Measurements from ENCODE around the gene NR5A1. TPM values are rescaled to one million over a fixed set of nuclear protein-coding genes. Genes with fewer than 3 reads are reported as not detected.
A peak's percentile ranks its signal among the peaks of the same experiment; 100 is the strongest.

The NR5A1 gene
- total and polyA plus RNA-seq, 2 of the 13 experiments (the other 11 are each of a cell fraction or from before 2014, with no cell fraction given) = 28.9 to 44.7 TPM

- peak; percentile 74 for TF ChIP-seq HIC2 (CRISPR knock-in tag; IDR thresholded peaks at IDR 0.05; ENCODE audit: low read depth)
- 0 out of 2 replicates have a peak, but pooled peaks have one; percentile 22 for TF ChIP-seq PAWR (CRISPR knock-in tag; IDR thresholded peaks at IDR 0.05; ENCODE audit: borderline replicate concordance)
- TF ChIP-seq ARID5B (CRISPR knock-in tag; IDR thresholded peaks at IDR 0.05) = peak; percentile 50
- TF ChIP-seq ZZZ3 (CRISPR knock-in tag; IDR thresholded peaks at IDR 0.05; ENCODE audit: borderline replicate concordance) = peak; percentile 92; the same call in 1 of the 2 replicates
- peak; percentile 56; the same call in 1 of the 2 replicates for TF ChIP-seq THAP9 (CRISPR knock-in tag; IDR thresholded peaks at IDR 0.05; ENCODE audit: borderline replicate concordance)
- peak; percentile 9; the same call in 1 of the 2 replicates for TF ChIP-seq TFAP4 (IDR thresholded peaks at IDR 0.05; ENCODE audit: borderline replicate concordance, low read depth)
- 0 out of 2 replicates have a peak, but pooled peaks have one; percentile 59 for TF ChIP-seq SP4 (CRISPR knock-in tag; IDR thresholded peaks at IDR 0.05)
- TF ChIP-seq CSRNP1 (CRISPR knock-in tag; IDR thresholded peaks at IDR 0.05) = peak; percentile 62; the same call in 1 of the 2 replicates
- peak; percentile 18 for TF ChIP-seq ZNF124 (CRISPR knock-in tag; IDR thresholded peaks at IDR 0.05)
- TF ChIP-seq MXD3 (CRISPR knock-in tag; IDR thresholded peaks at IDR 0.05) = peak; percentile 48; the same call in 1 of the 2 replicates
- TF ChIP-seq ZNF839 (CRISPR knock-in tag; IDR thresholded peaks at IDR 0.05; ENCODE audit: borderline replicate concordance) = 0 out of 2 replicates have a peak, but pooled peaks have one; percentile 22
- TF ChIP-seq ZNF20 (CRISPR knock-in tag; IDR thresholded peaks at IDR 0.05) = no peak; the same call in 1 of the 2 replicates
- TF ChIP-seq PHF8 (CRISPR knock-in tag; IDR thresholded peaks at IDR 0.05) = peak; percentile 91
- TF ChIP-seq YEATS2 (CRISPR knock-in tag; IDR thresholded peaks at IDR 0.05; ENCODE audit: borderline replicate concordance) = 0 out of 2 replicates have a peak, but pooled peaks have one; percentile 30
These were observed at the start of gene NR5A1 (continued) for GRCh38 chr9:124506931-124507879.
